Right lobe of liver (tissue), 6 donors: ENCODE data around the gene SCG3. TPM values are rescaled to one million over a fixed set of nuclear protein-coding genes. Genes with fewer than 3 reads are reported as not detected.

Experiments
- ATAC-seq, 4 donors: fragments of 200-7000 bp; cut with Tn5 transposase; one replicate each; pipeline ENCODE4 v1.9.1; 2020; ENCODE audit warnings: mild to moderate bottlenecking in 4 of 4, moderate library complexity in 4 of 4
- DNase-seq, 3 donors: peaks; one replicate each; pipeline ENCODE4 v3.0.0-alpha.2; 2020
- H3K27ac ChIP-seq, 3 donors: fragments of 200-600 bp; one replicate each; pipeline ENCODE4 v1.8.0; 2022
- H3K27me3 ChIP-seq, 2 donors: fragments of 200-600 bp; one replicate each; pipeline ENCODE4 v1.8.0; 2022
- H3K36me3 ChIP-seq, 4 donors: fragments of 200-600 bp; sonication (generic) in 1 of 4; one replicate each; pipeline versions ENCODE4 v1.5.1 to v1.8.0; 2017 to 2022; ENCODE audit warnings: control low read depth in 1 of 4
- H3K4me1 ChIP-seq, 4 donors: fragments of 200-600 bp; sonication (generic) in 1 of 4; one replicate each; pipeline versions ENCODE4 v1.5.1 to v1.8.0; 2017 to 2022; ENCODE audit warnings: control low read depth in 1 of 4
- H3K4me3 ChIP-seq, 3 donors: fragments of 200-600 bp; one replicate each; pipeline ENCODE4 v1.8.0; 2022
- H3K9me3 ChIP-seq, 4 donors: fragments of 200-600 bp; sonication (generic) in 1 of 4; one replicate each; pipeline versions ENCODE4 v1.5.1 to v1.8.0; 2017 to 2022; ENCODE audit warnings: control low read depth in 1 of 4
- CTCF ChIP-seq, 4 donors: fragments of 200-600 bp in 3 of 4; fragments of 450-650 bp in 1 of 4; IDR thresholded peaks; one replicate each; pipeline versions ENCODE4 v1.5.1 to v1.8.0; 2016 to 2022; ENCODE audit warnings: antibody characterized with exemption in 4 of 4, mild to moderate bottlenecking in 2 of 4
- POLR2A ChIP-seq: fragments of 450-650 bp; IDR thresholded peaks from one replicate; pipeline ENCODE4 v1.6.1; 2017; ENCODE audit warnings: antibody characterized with exemption, mild to moderate bottlenecking
- WGBS: methylation state at CpG from one replicate; pipeline ENCODE4 v1.1.6; 2018; ENCODE audit warnings: low coverage, low lambda C conversion rate; ENCODE audit not compliant: insufficient coverage; ENCODE audit errors: missing lambda C conversion rate; 5-methylcytosine and 5-hydroxymethylcytosine counted together
- intact Hi-C, 2 donors: fragments of 100-400 bp; cut with DNase I; formaldehyde crosslinking; loops; one replicate each; pipeline versions ENCODE4 v1.11.2 to v1.14.1; 2022
- total RNA-seq, 6 experiments: library from RNA; depleted of rRNA in 2 of 6; stranded (reverse); fragments of >200 nt in 2 of 6; fragmentation: NEBNext Ultra II Directional in 3 of 6; extraction: Animal tissue kit (Norgen Biotek cat#: 25700) in 3 of 6; gene quantifications; one replicate each; pipeline versions ENCODE4 v1.1.0 to v1.2.4, GENCODE V29; 2016 to 2023
- donor health status: DM: no; HTN: yes; CAD: no.
- donor health status: DM: no; HTN: no; CAD: no.
- donor health status: DM: no; HTN: no; CAD: no.
- donor health status: DM: no; HTN: yes; CAD: no.
- donor health status: DM: no; HTN: yes; CAD: no.

SCG3 gene
- total RNA-seq, 6 experiments from 2014 or later = not detected

- DNase-seq (no peak), ATAC-seq (peak; percentile 39 to 57 (median 54))
- intact Hi-C loops = loop anchor here in 1 of 2 donors (10.0 kb wide), 1 partner anchor 113 kb away; no protein-coding TSS in a partner anchor
- no peaks in the 10 kb centered on the region for H3K36me3 ChIP-seq
- TF ChIP-seq CTCF (IDR thresholded peaks at IDR 0.05) = no peak
- no peak for TF ChIP-seq POLR2A
- H3K4me1 ChIP-seq = no peaks in the 10 kb centered on the region
- 36% methylated on average over 5 of the region's 9 CpGs for WGBS
- H3K27ac ChIP-seq = no peak overlapping the region
- H3K9me3 ChIP-seq = no peaks in the 10 kb centered on the region
- no peak overlapping the region for H3K4me3 ChIP-seq
- no peaks in the 10 kb centered on the region for H3K27me3 ChIP-seq
Measured at GRCh38 chr15:51768018-51768417, 86.7 kb downstream of the SCG3 start.

Other genes starting within 250 kb of the SCG3 start
- gene DMXL2, start 58.7 kb upstream of the SCG3 start, total RNA-seq = 10 to 100 TPM in 5 of 6 experiments, 1 to 10 TPM in 1; 8.8 to 16.1 (median 12.7) TPM
- 10 to 100 TPM in 2 of 6 experiments, 1 to 10 TPM in 4; 5.0 to 17.4 (median 8.4) TPM for gene LYSMD2, start 56.2 kb downstream of the SCG3 start, total RNA-seq
- gene TMOD2, start 70.1 kb downstream of the SCG3 start, total RNA-seq = 1 to 10 TPM; 1.1 to 2.5 (median 1.3) TPM
- 10 to 100 TPM; 15.0 to 32.2 (median 20.6) TPM for gene TMOD3, start 148.2 kb downstream of the SCG3 start, total RNA-seq